ENCODE measurements around the gene ANK2. TPM values are rescaled to one million over a fixed set of nuclear protein-coding genes. Genes with fewer than 3 reads are reported as not detected.
A peak's percentile ranks its signal among the peaks of the same experiment; 100 is the strongest.

Gene ANK2
- total and polyA plus RNA-seq, 2 of the 13 experiments (the other 11 are each of a cell fraction or from before 2014, with no cell fraction given), result 2.7 to 15.1 TPM

GRCh38 chr4:113181289-113182007, 132.0 kb downstream of the ANK2 start (continued):
- TF ChIP-seq TRAFD1 (CRISPR knock-in tag; IDR thresholded peaks at IDR 0.05; ENCODE audit: borderline replicate concordance) (no peak), JUNB (CRISPR knock-in tag; IDR thresholded peaks at IDR 0.05; ENCODE audit: borderline replicate concordance) (no peak; the same call in 1 of the 2 replicates), ZNF513 (CRISPR knock-in tag; conservative IDR thresholded peaks at IDR 0.05) (no peak), RFXAP (CRISPR knock-in tag; IDR thresholded peaks at IDR 0.05; ENCODE audit: borderline replicate concordance) (no peak), EP300 (IDR thresholded peaks at IDR 0.05; ENCODE audit: low read depth in 2 of 2, low read length in 2 of 2) (peak in 1 of 2 experiments; percentile 37; a peak in 1 of 4 replicates), EP300 (CRISPR knock-in tag; IDR thresholded peaks at IDR 0.05; ENCODE audit: borderline replicate concordance) (no peak), ZEB1 (IDR thresholded peaks at IDR 0.05; ENCODE audit: insufficient replicate concordance, low read depth) (no peak), AFF4 (CRISPR knock-in tag; IDR thresholded peaks at IDR 0.05) (no peak), ZNF318 (CRISPR knock-in tag; IDR thresholded peaks at IDR 0.05) (no peak), ZNF672 (CRISPR knock-in tag; IDR thresholded peaks at IDR 0.05) (no peak), KDM2A (CRISPR knock-in tag; IDR thresholded peaks at IDR 0.05; ENCODE audit: borderline replicate concordance, low read depth) (no peak), ZNF557 (CRISPR knock-in tag; IDR thresholded peaks at IDR 0.05) (peak; percentile 71; the same call in 1 of the 2 replicates)
